Upper lobe of left lung (tissue), 6 donors: ENCODE data around the gene LIN52. TPM values are rescaled to one million over a fixed set of nuclear protein-coding genes. Genes with fewer than 3 reads are reported as not detected.

Experiments used
- ATAC-seq, 2 donors: fragments of 200-7000 bp; cut with Tn5 transposase; one replicate each; pipeline ENCODE4 v1.9.1; 2022; ENCODE audit warnings: mild to moderate bottlenecking in 2 of 2, moderate library complexity in 2 of 2; ENCODE audit not compliant: low FRiP score in 2 of 2
- DNase-seq, 2 donors: peaks; one replicate each; pipeline ENCODE4 v3.0.0-alpha.2; 2019 to 2020
- H3K27ac ChIP-seq, 4 donors: fragments of 200-600 bp; sonication (generic); one replicate each; pipeline ENCODE4 v1.5.1; 2016 to 2019
- H3K27me3 ChIP-seq, 4 donors: fragments of 200-600 bp; sonication (generic); one replicate each; pipeline ENCODE4 v1.5.1; 2017 to 2019
- H3K36me3 ChIP-seq, 4 donors: fragments of 200-600 bp; sonication (generic); one replicate each; pipeline ENCODE4 v1.5.1; 2016 to 2019
- H3K4me1 ChIP-seq, 4 donors: fragments of 200-600 bp; sonication (generic); one replicate each; pipeline ENCODE4 v1.5.1; 2018 to 2019
- H3K4me3 ChIP-seq, 4 donors: fragments of 200-600 bp; sonication (generic); one replicate each; pipeline ENCODE4 v1.5.1; 2017 to 2019; ENCODE audit warnings: mild to moderate bottlenecking in 2 of 4, moderate library complexity in 1 of 4
- H3K9me3 ChIP-seq, 4 donors: fragments of 200-600 bp; sonication (generic); one replicate each; pipeline ENCODE4 v1.5.1; 2018 to 2019
- CTCF ChIP-seq, 6 experiments: fragments of 450-650 bp in 4 of 6; fragments of 200-600 bp in 2 of 6; sonication (generic) in 2 of 6; IDR thresholded peaks; one replicate each; pipeline ENCODE4 v1.5.1; 2016 to 2019; ENCODE audit warnings: antibody characterized with exemption in 6 of 6
- EP300 ChIP-seq, 4 donors: sonication (generic); formaldehyde crosslinking; IDR thresholded peaks; one replicate each; pipeline ENCODE4 v1.5.1; 2017; ENCODE audit warnings: antibody characterized with exemption in 4 of 4, control low read depth in 2 of 4
- POLR2A ChIP-seq, 4 donors: fragments of 450-650 bp; IDR thresholded peaks; one replicate each; pipeline ENCODE4 v1.5.1; 2016 to 2017; ENCODE audit warnings: antibody characterized with exemption in 4 of 4, mild to moderate bottlenecking in 2 of 4
- POLR2AphosphoS5 ChIP-seq, 2 donors: sonication (generic); formaldehyde crosslinking; IDR thresholded peaks; one replicate each; pipeline ENCODE4 v1.5.1; 2017; ENCODE audit warnings: antibody characterized with exemption in 2 of 2
- WGBS, 2 donors: methylation state at CpG; one replicate each; pipeline ENCODE4 v1.1.5; 2017 to 2018; 5-methylcytosine and 5-hydroxymethylcytosine counted together
- total RNA-seq, 6 donors: library from RNA; depleted of rRNA in 4 of 6; stranded (reverse); fragments of >200 nt in 4 of 6; gene quantifications; one replicate each; pipeline versions ENCODE4 v1.1.0 to v1.2.1, GENCODE V29; 2016 to 2021
- donor health status: DM: no; HTN: no; CAD: no; lungs with moderate emphysema.
- donor health status: DM: no; HTN: yes; CAD: no; lungs with severe emphysema.

LIN52 gene
- total RNA-seq, 6 donors from 2014 or later = 5.8 to 9.7 (median 8.8) TPM

DNA sequence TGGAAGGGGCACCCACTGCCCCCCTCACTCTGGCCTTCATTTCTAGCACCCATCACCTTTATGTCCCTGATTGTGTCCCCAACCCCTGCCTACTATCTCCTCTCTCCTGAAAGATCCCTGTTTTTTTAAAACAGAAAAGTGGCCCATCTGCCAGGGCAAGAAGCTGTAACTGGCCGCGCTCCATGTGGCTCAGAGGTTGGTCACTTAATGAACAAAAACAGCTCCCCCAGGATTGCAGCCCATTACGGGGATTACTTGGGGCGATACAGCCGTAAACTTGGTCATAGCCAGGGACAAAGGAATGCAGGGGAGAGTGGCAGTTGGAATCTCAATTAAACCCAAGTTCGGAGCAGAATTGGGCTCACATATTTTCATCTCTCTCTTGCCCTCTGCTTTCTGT lies 119.7 kb downstream of the LIN52 start:
- DNase-seq (no peak), ATAC-seq (no peak)
- Histone ChIP-seq H3K36me3 (peaks cover 0 to 20% (median 3%) of the 10 kb centered on the region in 4 donors), H3K27ac (no peak overlapping the region), H3K4me1 (no peaks in the 10 kb centered on the region), H3K27me3 (no peaks in the 10 kb centered on the region), H3K4me3 (no peak overlapping the region), H3K9me3 (no peaks in the 10 kb centered on the region)
- TF ChIP-seq POLR2AphosphoS5 (IDR thresholded peaks at IDR 0.05) (no peak), POLR2A (IDR thresholded peaks at IDR 0.05) (no peak), CTCF (IDR thresholded peaks at IDR 0.05) (no peak), EP300 (IDR thresholded peaks at IDR 0.05) (no peak)
- 89 to 98% methylated on average over 6 of the region's 6 CpGs for WGBS, 2 donors

DNA sequence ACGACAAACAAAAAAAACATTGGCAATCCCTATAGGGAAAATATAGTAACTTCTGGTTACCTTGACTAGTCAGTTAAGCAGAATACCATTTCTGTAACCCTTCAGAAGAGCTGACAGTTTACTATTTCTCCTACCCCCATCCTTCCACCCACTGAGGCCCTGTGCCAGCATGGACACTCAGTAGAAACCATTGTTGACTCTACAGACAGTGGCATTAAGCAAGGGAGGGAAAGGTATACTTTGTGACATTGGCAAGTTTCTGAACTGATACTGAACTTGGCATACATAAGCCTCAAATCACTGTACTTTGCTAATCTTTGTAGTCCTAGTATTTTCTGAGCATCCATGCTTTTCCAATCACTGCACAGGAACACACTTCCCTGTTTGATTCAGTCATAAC lies 121.1 kb downstream of the LIN52 start:
- WGBS, 2 donors = 81 to 84% methylated on average over 1 of the region's 1 CpG
- Histone ChIP-seq H3K27me3 (no peaks in the 10 kb centered on the region), H3K9me3 (no peaks in the 10 kb centered on the region), H3K27ac (no peak overlapping the region), H3K4me1 (no peaks in the 10 kb centered on the region), H3K4me3 (no peak overlapping the region), H3K36me3 (peaks cover 0 to 15% (median 1%) of the 10 kb centered on the region in 4 donors)
- no peak for DNase-seq
- no peak for ATAC-seq
- TF ChIP-seq CTCF (IDR thresholded peaks at IDR 0.05) (no peak), POLR2A (IDR thresholded peaks at IDR 0.05) (no peak), EP300 (IDR thresholded peaks at IDR 0.05) (no peak), POLR2AphosphoS5 (IDR thresholded peaks at IDR 0.05) (no peak)

- DNase-seq (no peak), ATAC-seq (no peak)
- Histone ChIP-seq H3K9me3 (no peaks in the 10 kb centered on the region), H3K27me3 (no peaks in the 10 kb centered on the region), H3K4me3 (no peak overlapping the region), H3K27ac (no peak overlapping the region), H3K4me1 (no peaks in the 10 kb centered on the region), H3K36me3 (peaks cover 0 to 8% (median 1%) of the 10 kb centered on the region in 4 donors)
- WGBS, 2 donors = 75 to 76% methylated on average over 3 of the region's 3 CpGs
- no peak for TF ChIP-seq POLR2AphosphoS5 (IDR thresholded peaks at IDR 0.05)
- no peak for TF ChIP-seq CTCF (IDR thresholded peaks at IDR 0.05)
- no peak for TF ChIP-seq EP300 (IDR thresholded peaks at IDR 0.05)
- TF ChIP-seq POLR2A (IDR thresholded peaks at IDR 0.05) = no peak
Measured at GRCh38 chr14:74207943-74208342, 123.2 kb downstream of the LIN52 start.

DNA sequence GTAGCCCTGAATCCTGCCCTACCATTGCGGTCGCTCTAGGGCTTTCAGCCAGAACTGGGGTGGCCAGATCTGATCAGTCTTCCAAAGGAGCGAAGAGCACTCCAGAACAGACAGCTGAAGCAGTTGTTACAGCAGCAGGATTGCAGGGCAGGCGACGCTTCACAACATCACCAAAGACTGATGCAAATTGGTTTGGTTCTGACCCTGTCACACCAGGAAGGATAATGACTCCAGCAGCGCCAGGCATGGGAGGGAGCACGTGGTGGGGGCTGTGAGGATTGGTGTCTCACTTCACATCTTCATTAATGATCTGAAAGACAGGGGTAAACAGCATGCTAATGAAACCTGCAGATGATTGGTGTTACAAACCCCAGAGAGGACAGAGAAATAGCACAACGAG lies 123.9 kb downstream of the LIN52 start:
- TF ChIP-seq CTCF (IDR thresholded peaks at IDR 0.05) (no peak), EP300 (IDR thresholded peaks at IDR 0.05) (no peak), POLR2AphosphoS5 (IDR thresholded peaks at IDR 0.05) (no peak), POLR2A (IDR thresholded peaks at IDR 0.05) (no peak)
- H3K4me1 ChIP-seq = no peaks in the 10 kb centered on the region
- H3K36me3 ChIP-seq = peaks cover 0 to under 1% (median 0%) of the 10 kb centered on the region in 4 donors
- no peak overlapping the region for H3K27ac ChIP-seq
- no peaks in the 10 kb centered on the region for H3K9me3 ChIP-seq
- DNase-seq (no peak), ATAC-seq (no peak)
- H3K4me3 ChIP-seq = no peak overlapping the region
- WGBS, 2 donors = 69 to 73% methylated on average over 8 of the region's 8 CpGs
- no peaks in the 10 kb centered on the region for H3K27me3 ChIP-seq

DNA sequence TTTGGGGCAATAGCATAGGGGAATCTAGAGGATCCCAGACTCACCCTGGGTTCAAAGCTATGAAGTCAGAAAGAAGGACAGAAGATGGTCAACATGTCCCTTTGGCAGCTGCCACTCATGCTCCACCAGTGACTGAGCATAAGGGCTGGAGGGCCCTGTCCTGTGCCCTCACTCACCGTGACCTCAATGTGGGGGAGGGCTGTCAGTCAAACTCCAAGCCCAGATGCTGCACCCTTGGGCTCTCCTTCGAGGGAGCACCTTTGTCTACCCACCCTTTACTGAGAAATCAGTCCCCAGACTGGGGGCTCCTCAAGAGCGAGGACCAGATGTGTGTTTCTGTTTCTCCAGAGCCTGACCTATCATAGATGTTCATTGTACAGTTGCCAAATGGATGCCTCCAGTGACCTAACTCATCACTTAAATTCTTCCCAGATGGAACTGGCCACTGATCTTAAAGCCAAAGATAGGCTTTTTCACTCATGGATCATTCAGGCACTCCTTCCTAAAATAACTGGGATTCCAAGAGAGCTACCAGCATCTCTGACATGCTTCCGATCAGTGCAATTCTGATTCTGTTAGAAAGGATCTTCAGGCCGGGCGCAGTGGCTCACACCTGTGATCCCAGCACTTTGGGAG lies 127.3 kb downstream of the LIN52 start:
- H3K27me3 ChIP-seq = no peaks in the 10 kb centered on the region
- no peaks in the 10 kb centered on the region for H3K36me3 ChIP-seq
- DNase-seq = no peak
- H3K4me1 ChIP-seq = no peaks in the 10 kb centered on the region
- no peak overlapping the region for H3K27ac ChIP-seq
- no peaks in the 10 kb centered on the region for H3K9me3 ChIP-seq
- TF ChIP-seq POLR2A (IDR thresholded peaks at IDR 0.05) = no peak
- no peak for TF ChIP-seq CTCF (IDR thresholded peaks at IDR 0.05)
- no peak for TF ChIP-seq EP300 (IDR thresholded peaks at IDR 0.05)
- TF ChIP-seq POLR2AphosphoS5 (IDR thresholded peaks at IDR 0.05) = no peak
- ATAC-seq = no peak
- H3K4me3 ChIP-seq = no peak overlapping the region
- 87 to 96% methylated on average over 6 of the region's 6 CpGs for WGBS, 2 donors
